ENCODE data around the gene UVSSA.
"Not testable (repeated sequence)": the region's sequence is repeated elsewhere in the genome, so short reads cannot be mapped to it uniquely, and the experiment has no call there.

The UVSSA gene

DNA sequence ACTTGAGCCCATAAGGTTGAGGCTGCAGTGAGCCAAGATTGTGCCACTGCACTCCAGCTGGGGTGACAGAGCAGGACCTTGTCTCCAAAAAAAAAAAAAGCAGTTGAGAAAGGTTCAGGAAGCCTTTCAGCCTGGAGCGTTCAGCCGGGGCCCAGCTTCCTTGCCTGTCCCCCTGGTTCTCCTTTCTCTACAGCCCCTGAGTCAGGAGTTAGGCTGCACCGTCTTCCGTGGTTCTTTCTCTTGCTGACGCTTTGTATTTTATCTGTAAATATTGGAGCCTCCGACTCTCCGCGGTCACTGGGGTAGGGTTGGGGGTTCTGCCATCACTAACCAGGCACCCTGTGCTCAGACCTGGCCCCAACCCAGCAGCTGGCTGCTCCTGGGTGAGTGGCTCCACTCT is 13.8 kb upstream of the UVSSA start:
- Histone ChIP-seq H3K4me3 (ENCODE audit: extremely low read depth, insufficient read depth, low read length, poor library complexity, severe bottlenecking) (no peak overlapping the region), H3K4me1 (ENCODE audit: control insufficient read depth, insufficient read depth, low read length, poor library complexity, severe bottlenecking) (peaks cover 16% of the 10 kb centered on the region), H3K9me3 (ENCODE audit: control insufficient read depth, low read length) (no peaks in the 10 kb centered on the region), H3K27ac (ENCODE audit: low read depth, low read length, severe bottlenecking) (no peak overlapping the region), H3K36me3 (ENCODE audit: control insufficient read depth, insufficient read depth, low read length) (peaks cover 82% of the 10 kb centered on the region)
- WGBS, 2 experiments (ENCODE audit: insufficient coverage in 2 of 2) = 100% methylated on average over 2 of the region's 8 CpGs

DNA sequence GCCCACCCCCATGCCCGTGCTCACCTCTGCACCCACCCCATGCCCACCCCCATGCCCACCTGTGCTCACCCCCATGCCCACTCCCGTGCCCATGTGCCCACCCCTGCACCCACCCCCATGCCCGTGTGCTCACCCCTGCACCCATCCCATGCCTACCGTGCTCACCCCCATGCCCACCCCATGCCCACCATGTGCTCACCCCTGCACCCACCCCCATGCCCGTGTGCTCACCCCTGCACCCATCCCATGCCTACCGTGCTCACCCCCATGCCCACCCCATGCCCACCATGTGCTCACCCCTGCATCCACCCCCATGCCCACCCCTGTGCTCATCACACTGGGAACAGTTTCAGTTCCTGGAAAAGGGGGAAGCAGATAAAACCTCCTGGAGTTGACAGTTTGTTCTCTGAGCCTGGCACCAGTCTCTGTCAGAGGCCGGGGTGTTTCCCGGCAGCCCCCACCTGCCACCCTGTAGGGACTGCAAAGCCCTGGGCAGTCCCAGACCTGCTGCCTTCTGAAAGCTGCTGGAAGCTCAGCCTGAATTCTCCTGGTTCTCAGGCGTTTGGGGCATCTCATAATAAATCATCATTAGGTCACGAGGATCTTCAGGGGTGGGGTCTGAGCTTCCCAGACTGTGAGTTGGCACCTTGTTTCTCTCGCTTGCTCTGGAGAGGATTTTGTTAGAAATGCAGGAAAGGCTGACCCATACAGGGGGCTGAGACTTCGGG is 13.0 kb upstream of the UVSSA start:
- H3K9me3 ChIP-seq (ENCODE audit: control insufficient read depth, low read length); H3K4me3 ChIP-seq (ENCODE audit: extremely low read depth, insufficient read depth, low read length, poor library complexity, severe bottlenecking); H3K27ac ChIP-seq (ENCODE audit: low read depth, low read length, severe bottlenecking): not testable (repeated sequence)
- Histone ChIP-seq H3K4me1 (ENCODE audit: control insufficient read depth, insufficient read depth, low read length, poor library complexity, severe bottlenecking) (peaks cover 21% of the 10 kb centered on the region), H3K36me3 (ENCODE audit: control insufficient read depth, insufficient read depth, low read length) (peaks cover 82% of the 10 kb centered on the region)
- 75 to 87% methylated on average over 4 to 5 of the region's 12 CpGs for WGBS, 2 experiments (ENCODE audit: insufficient coverage in 2 of 2)

DNA sequence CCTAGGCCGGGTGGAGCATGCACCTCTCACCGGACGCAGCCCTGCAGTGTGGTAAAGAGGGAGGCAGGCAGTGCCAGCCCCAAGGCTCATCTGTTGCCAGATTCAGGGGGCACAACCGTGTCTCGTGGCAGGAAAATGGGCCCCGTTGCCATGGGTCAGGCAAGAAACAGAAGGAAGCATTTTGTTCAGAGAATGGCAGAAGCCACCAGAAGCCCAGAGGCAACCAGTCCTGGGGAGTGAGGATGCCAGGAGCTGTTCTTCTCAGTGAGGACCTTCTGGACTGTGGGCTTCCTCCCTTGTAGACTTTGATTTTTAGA is 12.5 kb upstream of the UVSSA start:
- H3K36me3 ChIP-seq (ENCODE audit: control insufficient read depth, insufficient read depth, low read length) = peaks cover 82% of the 10 kb centered on the region
- 97 to 100% methylated on average over 5 to 6 of the region's 6 CpGs for WGBS, 2 experiments (ENCODE audit: insufficient coverage in 2 of 2)
- H3K4me3 ChIP-seq (ENCODE audit: extremely low read depth, insufficient read depth, low read length, poor library complexity, severe bottlenecking) = no peak overlapping the region
- no peak overlapping the region for H3K27ac ChIP-seq (ENCODE audit: low read depth, low read length, severe bottlenecking)
- H3K4me1 ChIP-seq (ENCODE audit: control insufficient read depth, insufficient read depth, low read length, poor library complexity, severe bottlenecking) = peaks cover 21% of the 10 kb centered on the region
- no peaks in the 10 kb centered on the region for H3K9me3 ChIP-seq (ENCODE audit: control insufficient read depth, low read length)

GRCh38 chr4:1335193-1335883 is 11.7 kb upstream of the UVSSA start:
- peaks cover 85% of the 10 kb centered on the region for H3K36me3 ChIP-seq (ENCODE audit: control insufficient read depth, insufficient read depth, low read length)
- WGBS, 2 experiments (ENCODE audit: insufficient coverage in 2 of 2) = 85 to 100% methylated on average over 2 to 3 of the region's 4 CpGs

DNA sequence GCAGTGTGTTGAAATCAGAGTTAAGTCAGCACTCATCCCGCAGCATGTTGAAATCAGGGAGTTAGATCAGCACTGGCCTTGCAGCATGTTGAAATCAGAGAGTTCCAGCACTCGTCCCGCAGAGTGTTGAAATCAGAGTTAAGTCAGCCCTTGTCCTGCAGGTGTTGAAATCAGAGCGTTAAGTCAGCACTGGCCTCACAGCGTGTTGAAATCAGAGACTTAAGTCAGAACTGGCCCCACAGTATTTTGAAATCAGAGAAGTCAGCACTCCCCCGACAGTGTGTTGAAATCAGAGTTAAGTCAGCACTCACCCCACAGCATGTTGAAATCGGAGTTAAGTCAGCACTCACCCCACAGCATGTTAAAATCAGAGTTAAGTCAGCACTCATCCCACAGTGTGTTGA is 10.9 kb upstream of the UVSSA start:
- no peaks in the 10 kb centered on the region for H3K9me3 ChIP-seq (ENCODE audit: control insufficient read depth, low read length)
- H3K4me1 ChIP-seq (ENCODE audit: control insufficient read depth, insufficient read depth, low read length, poor library complexity, severe bottlenecking) = peaks cover 21% of the 10 kb centered on the region
- H3K4me3 ChIP-seq (ENCODE audit: extremely low read depth, insufficient read depth, low read length, poor library complexity, severe bottlenecking) = no peak overlapping the region
- WGBS, 2 experiments (ENCODE audit: insufficient coverage in 2 of 2) = 91 to 98% methylated on average over 5 to 7 of the region's 7 CpGs
- H3K27ac ChIP-seq (ENCODE audit: low read depth, low read length, severe bottlenecking) = no peak overlapping the region
- H3K36me3 ChIP-seq (ENCODE audit: control insufficient read depth, insufficient read depth, low read length) = peaks cover 85% of the 10 kb centered on the region

More at GRCh38 chr4:1335193-1335883, 11.7 kb upstream of the UVSSA start:
- H3K27ac ChIP-seq (ENCODE audit: low read depth, low read length, severe bottlenecking); H3K9me3 ChIP-seq (ENCODE audit: control insufficient read depth, low read length); H3K4me3 ChIP-seq (ENCODE audit: extremely low read depth, insufficient read depth, low read length, poor library complexity, severe bottlenecking): not testable (repeated sequence)
- peaks cover 21% of the 10 kb centered on the region for H3K4me1 ChIP-seq (ENCODE audit: control insufficient read depth, insufficient read depth, low read length, poor library complexity, severe bottlenecking)

GRCh38 chr4:1337376-1337831 is 9.6 kb upstream of the UVSSA start:
- peaks cover 21% of the 10 kb centered on the region for H3K4me1 ChIP-seq (ENCODE audit: control insufficient read depth, insufficient read depth, low read length, poor library complexity, severe bottlenecking)
- H3K27ac ChIP-seq (ENCODE audit: low read depth, low read length, severe bottlenecking) = peak overlapping the region; percentile 53
- peaks cover 83% of the 10 kb centered on the region for H3K36me3 ChIP-seq (ENCODE audit: control insufficient read depth, insufficient read depth, low read length)
- WGBS, 2 experiments (ENCODE audit: insufficient coverage in 2 of 2) = 80 to 86% methylated on average over 10 to 11 of the region's 11 CpGs
- no peaks in the 10 kb centered on the region for H3K9me3 ChIP-seq (ENCODE audit: control insufficient read depth, low read length)
- no peak overlapping the region for H3K4me3 ChIP-seq (ENCODE audit: extremely low read depth, insufficient read depth, low read length, poor library complexity, severe bottlenecking)

DNA sequence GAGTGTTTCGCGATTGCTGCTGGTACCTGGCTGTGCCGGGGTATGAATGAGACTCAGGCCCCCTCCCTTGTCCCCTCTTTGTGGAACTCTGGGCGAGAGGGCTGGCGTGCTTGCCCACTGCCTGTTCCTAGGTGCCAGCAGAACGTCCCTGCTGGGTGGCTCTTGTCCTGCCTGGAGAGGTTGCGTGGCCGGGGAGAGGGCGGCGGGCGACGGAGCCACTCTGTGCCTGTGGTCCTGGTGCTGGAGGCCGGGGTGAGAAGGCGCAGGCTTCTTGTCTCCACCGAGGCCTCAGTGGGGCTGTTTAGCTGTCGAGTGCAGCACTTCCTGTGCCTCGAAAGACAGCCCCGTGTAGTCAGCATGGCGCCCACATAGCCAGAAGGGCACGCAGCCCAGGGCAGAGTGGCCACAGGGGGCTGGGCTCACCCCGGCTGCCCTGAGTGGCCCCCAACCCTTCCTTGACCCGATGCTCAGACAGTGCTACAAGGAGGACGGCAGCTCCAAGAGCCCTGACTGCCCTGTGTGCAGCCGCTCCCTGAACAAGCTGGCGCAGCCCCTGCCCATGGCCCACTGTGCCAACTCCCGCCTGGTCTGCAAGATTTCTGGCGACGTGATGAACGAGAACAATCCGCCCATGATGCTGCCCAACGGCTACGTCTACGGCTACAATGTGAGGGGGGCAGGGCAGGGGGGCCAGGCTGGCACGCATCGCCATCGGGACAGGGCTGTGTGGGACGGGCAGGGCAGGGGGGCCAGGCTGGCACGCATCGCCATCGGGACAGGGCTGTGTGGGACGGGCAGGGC is 8.9 kb upstream of the UVSSA start:
- peaks cover 81% of the 10 kb centered on the region for H3K36me3 ChIP-seq (ENCODE audit: control insufficient read depth, insufficient read depth, low read length)
- WGBS, 2 experiments (ENCODE audit: insufficient coverage in 2 of 2) = 97 to 98% methylated on average over 41 of the region's 41 CpGs
- peak overlapping the region; percentile 53 for H3K27ac ChIP-seq (ENCODE audit: low read depth, low read length, severe bottlenecking)
- H3K9me3 ChIP-seq (ENCODE audit: control insufficient read depth, low read length) = peaks cover 1% of the 10 kb centered on the region
- H3K4me3 ChIP-seq (ENCODE audit: extremely low read depth, insufficient read depth, low read length, poor library complexity, severe bottlenecking) = no peak overlapping the region
- peaks cover 21% of the 10 kb centered on the region for H3K4me1 ChIP-seq (ENCODE audit: control insufficient read depth, insufficient read depth, low read length, poor library complexity, severe bottlenecking)

DNA sequence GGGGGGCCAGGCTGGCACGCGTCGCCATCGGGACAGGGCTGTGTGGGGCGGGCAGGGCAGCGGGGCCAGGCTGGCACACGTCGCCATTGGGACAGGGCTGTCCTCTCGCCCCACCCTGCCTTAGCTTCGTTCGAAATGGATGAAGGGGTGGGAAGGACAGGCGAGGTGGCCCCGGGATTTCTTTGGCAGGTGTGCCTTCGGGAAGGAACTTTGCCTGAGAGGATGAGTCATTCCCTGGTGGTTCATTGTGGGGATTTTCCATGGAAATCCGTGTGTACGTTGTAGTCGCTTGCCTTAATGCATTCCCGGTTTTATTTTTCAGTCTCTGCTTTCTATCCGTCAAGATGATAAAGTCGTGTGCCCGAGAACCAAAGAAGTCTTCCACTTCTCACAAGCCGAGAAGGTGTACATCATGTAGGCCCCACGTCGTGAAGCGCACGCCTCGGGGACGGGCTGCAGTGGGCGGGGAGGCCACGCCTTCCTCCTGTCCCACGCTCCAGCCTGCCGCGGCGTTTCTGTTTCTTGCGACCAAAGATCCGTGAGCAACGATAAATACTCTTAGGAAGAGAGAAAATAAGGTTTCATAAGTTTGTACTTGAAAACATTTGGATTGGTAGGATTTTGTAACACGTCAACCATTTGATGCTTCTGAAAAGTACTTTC is 8.1 kb upstream of the UVSSA start:
- Histone ChIP-seq H3K36me3 (ENCODE audit: control insufficient read depth, insufficient read depth, low read length) (peaks cover 78% of the 10 kb centered on the region), H3K9me3 (ENCODE audit: control insufficient read depth, low read length) (peaks cover 3% of the 10 kb centered on the region), H3K4me3 (ENCODE audit: extremely low read depth, insufficient read depth, low read length, poor library complexity, severe bottlenecking) (no peak overlapping the region), H3K4me1 (ENCODE audit: control insufficient read depth, insufficient read depth, low read length, poor library complexity, severe bottlenecking) (peaks cover 21% of the 10 kb centered on the region), H3K27ac (ENCODE audit: low read depth, low read length, severe bottlenecking) (no peak overlapping the region)
- WGBS, 2 experiments (ENCODE audit: insufficient coverage in 2 of 2) = 96% methylated on average over 33 to 38 of the region's 38 CpGs

DNA sequence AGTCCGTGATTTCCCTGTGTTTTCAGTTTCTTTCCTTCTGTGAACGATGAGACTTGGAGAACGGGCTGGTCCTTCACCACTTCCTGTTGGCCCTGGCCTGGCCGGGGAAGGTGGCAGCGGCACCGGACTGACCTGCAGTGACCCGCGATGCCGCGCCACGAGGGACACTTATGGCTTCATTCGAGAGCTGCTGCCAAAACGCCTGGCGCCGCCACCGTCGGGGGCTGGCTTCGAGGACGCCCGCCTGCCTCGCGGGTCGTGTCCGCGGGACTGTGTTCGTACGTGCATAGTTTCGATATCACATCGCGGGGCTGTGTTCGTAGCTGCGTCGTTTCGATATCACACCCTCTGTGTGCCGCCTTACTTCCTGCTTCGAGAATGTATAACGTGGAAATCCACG is 7.5 kb upstream of the UVSSA start:
- Histone ChIP-seq H3K4me1 (ENCODE audit: control insufficient read depth, insufficient read depth, low read length, poor library complexity, severe bottlenecking) (peaks cover 21% of the 10 kb centered on the region), H3K9me3 (ENCODE audit: control insufficient read depth, low read length) (peaks cover 3% of the 10 kb centered on the region), H3K36me3 (ENCODE audit: control insufficient read depth, insufficient read depth, low read length) (peaks cover 75% of the 10 kb centered on the region), H3K27ac (ENCODE audit: low read depth, low read length, severe bottlenecking) (no peak overlapping the region), H3K4me3 (ENCODE audit: extremely low read depth, insufficient read depth, low read length, poor library complexity, severe bottlenecking) (no peak overlapping the region)
- 96 to 98% methylated on average over 38 of the region's 38 CpGs for whole genome bisulfite sequencing, 2 experiments (ENCODE audit: insufficient coverage in 2 of 2)

DNA sequence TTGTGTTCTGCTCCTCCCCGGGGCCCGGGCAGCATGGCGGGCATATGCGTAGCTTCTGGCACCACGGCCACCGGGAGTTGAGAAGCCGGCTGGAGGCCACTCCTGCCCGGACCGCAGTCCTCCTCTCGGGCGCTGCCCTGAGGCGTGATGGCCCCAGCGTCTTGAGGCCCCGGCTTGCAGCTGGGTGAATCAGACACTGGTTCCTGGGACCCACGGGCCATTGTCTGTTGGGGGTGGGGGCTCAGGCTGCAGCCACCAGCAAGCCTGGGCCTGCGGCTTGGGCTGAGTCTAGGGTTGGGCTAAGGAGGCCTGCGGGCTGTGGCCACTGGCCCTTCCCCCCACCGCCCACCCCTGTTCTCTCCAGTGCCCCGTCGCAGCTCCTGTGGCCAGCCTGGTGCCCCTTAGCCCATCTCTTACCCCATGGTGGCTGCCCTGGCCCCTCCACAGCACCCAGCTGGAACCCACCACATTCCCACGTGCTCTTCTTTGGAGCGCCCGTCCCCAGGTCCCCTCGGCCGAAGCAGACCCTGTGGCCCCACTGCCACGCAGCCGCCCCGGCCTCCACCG is 6.7 kb upstream of the UVSSA start:
- 91 to 92% methylated on average over 28 to 29 of the region's 29 CpGs for WGBS, 2 experiments (ENCODE audit: insufficient coverage in 2 of 2)
- Histone ChIP-seq H3K4me3 (ENCODE audit: extremely low read depth, insufficient read depth, low read length, poor library complexity, severe bottlenecking) (no peak overlapping the region), H3K27ac (ENCODE audit: low read depth, low read length, severe bottlenecking) (no peak overlapping the region), H3K4me1 (ENCODE audit: control insufficient read depth, insufficient read depth, low read length, poor library complexity, severe bottlenecking) (peaks cover 27% of the 10 kb centered on the region), H3K9me3 (ENCODE audit: control insufficient read depth, low read length) (peaks cover 3% of the 10 kb centered on the region), H3K36me3 (ENCODE audit: control insufficient read depth, insufficient read depth, low read length) (peaks cover 67% of the 10 kb centered on the region)

Measured in mesodermal cell (in vitro differentiated cells).